Measurements from ENCODE around the gene KCNJ12. TPM values are rescaled to one million over a fixed set of nuclear protein-coding genes. Genes with fewer than 3 reads are reported as not detected.

Gene KCNJ12
- 0.19 and 0.26 TPM in 2 replicates for total RNA-seq

DNA sequence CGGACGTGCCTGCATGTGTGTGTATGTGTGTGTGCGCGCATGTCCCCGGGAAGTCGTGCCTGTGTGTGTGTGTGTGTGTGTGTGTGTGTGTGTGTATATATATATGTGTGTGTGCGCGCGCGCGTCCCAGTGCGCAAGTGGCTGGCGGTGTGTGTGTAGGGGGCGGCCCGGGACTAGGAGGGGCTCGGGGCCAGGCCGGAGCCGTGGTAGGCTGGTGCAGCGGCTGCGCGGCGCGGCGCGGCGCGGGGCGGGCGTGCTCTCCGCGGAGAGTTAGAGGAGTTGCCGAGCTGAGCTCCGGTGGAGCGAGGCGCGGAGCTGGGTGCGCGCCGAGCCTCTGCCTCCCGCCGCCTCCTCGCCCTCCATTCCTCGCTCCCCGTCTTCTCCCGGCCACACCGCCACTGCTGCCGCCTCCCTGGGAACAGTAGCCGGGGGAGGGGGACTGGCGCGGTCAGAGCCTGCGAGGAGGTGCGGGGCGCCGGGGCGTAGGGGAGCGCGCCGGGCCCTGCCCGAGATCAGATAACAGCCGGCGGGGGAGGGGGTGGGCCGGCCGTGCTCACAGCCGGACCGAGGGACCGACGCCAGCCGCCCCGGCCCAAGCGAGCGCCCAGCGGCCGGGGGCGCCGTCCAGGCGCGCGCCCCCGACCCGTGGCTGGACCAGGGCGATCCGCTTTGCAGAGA is at the start of gene KCNJ12:
Gene KCNJ12, plus strand, starts transcription at position 277 of the 678 bp plus-strand sequence. CDS start 38,986 bp downstream, outside the sequence.

Other genes starting within 250 kb of the KCNJ12 start
- gene DHRS7B, start 249.4 kb upstream of the KCNJ12 start, total RNA-seq: 20.0 and 24.7 TPM in 2 replicates
- gene TMEM11, start 162.2 kb upstream of the KCNJ12 start, total RNA-seq: 11.7 and 16.2 TPM in 2 replicates
- 1.6 and 3.1 TPM in 2 replicates for gene NATD1, start 122.9 kb upstream of the KCNJ12 start, total RNA-seq
- 18.9 and 26.5 TPM in 2 replicates for gene MAP2K3, start 91.6 kb upstream of the KCNJ12 start, total RNA-seq